GM18858 (cell line): ENCODE results near the gene FBXL13.
"Not testable (repeated sequence)": the region's sequence is repeated elsewhere in the genome, so short reads cannot be mapped to it uniquely, and the experiment has no call there.

Experiments
- ATAC-seq: cut with Tn5 transposase; IDR thresholded peaks from one replicate; pipeline ENCODE4 v1.9.1; 2021; ENCODE audit not compliant: unreplicated experiment

FBXL13 gene

DNA sequence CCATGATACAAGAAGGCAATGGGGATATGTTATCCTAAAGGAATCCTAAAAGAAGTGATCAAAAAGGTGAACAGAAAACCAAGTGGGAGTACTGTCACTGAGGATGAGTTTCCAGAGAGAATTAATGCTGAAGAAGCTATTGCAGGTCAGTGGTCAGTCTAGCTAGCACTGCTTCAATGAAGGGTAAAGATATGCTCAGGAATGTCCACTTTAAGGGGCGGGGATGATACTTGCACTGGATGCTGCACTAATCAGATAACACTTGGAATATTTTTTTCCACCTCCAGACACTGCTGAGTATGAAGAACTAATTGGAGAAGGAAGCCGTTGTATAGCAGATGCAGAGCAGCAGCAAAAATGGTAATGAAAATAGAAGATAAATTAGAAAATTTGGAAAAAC, 86.5 kb downstream of the FBXL13 start:
- no peak for ATAC-seq

DNA sequence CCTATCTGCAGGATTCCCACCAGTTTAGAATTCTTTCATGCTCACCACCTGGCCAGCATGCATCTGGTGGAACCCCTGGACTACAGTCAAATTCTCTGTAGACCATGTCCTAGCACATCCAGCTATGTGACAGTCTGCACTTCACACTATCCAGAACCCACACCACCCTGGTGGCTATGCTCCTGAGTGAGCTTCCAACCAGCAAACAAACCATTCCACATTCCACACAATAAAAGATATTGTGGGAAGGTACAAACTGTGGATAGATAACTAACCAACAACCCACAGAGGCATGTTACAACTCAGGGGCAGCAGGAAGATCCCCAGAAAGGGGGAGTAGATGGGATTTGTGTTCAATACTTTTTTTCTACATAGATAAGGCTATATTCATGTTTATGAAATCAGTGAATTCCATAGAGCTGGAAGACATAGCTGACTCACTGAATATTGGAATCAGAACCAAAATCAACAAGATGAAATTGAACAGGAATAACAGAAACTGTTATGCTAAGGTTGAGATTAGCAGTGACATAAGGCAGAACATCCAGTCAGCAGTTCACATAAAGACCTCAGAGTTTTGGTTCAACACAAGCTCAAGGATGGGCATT, 89.3 kb downstream of the FBXL13 start:
- no peak for ATAC-seq

DNA sequence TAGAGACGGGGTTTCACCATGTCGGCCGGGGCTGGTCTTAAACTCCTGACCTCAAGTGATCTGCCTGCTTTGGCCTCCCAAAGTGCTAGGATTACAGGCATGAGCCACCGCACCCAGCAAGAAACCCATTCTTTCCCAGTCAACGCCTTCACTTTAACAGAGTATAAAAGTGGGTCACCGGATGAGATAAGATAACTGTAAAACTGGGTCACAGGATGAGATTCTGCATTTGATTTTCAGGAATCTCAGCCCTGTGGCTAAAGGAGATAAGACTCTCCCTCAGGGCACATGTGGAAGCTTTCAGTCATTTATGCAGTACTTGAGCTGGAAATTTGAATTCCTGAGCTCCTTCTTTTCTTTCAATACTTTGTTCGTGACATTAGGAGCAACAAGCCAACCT, 91.0 kb downstream of the FBXL13 start:
- no peak for ATAC-seq

DNA sequence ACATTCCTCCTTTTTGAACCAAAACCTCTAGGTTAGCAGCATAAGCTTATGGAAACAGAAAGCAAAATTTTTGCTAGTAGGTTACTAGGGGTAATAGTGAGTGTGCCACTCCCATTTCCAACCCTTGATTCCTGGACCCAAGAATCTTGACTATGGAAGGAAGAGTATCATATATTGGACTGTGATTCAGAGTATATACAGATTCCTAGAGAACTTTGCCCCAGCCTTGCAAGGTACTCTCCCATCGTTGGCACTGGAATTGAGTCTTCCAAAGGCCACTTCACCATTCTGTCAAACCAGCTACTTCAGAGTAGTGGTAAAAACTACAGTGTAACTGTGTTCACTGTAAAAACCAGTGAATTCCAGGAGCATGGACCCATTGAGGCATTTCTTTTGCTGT, 92.4 kb downstream of the FBXL13 start:
- ATAC-seq, result no peak

DNA sequence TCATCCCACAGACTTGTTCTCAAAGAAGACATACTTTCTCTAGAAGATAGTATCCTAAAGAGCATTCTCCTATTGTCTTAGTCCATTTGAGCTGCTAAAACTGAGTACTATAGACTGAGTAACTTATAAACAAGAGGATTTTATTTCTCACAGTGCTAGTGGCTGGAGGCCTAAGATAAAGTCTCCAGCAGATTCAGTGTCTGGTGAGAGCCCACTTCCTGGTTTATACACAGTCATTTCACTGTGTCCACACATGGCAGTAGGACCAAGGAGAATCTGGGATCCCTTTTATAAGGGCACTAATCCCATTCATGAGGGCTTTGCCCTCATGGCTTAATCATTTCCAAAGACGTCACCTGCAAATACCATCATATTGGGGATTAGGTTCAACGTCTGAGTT, 93.1 kb downstream of the FBXL13 start:
- no peak for ATAC-seq

DNA sequence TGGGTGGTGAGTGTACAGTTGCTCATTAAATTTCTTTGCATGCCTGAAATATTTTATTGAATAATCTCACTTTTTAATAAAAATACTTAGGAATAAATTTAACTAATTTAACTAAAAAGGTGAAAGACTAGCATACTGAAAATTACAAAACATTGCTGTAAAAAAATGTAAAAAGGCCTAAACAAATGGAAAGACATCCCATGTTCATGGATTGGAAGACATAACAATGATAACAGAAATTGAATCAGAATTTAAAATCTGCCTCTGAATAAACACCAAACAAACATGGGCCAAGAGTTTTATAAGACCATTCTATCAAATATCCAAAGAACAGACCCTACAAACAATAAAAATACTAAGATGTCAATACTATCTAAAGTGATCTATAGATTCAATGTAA, 94.9 kb downstream of the FBXL13 start:
- ATAC-seq, result no peak

DNA sequence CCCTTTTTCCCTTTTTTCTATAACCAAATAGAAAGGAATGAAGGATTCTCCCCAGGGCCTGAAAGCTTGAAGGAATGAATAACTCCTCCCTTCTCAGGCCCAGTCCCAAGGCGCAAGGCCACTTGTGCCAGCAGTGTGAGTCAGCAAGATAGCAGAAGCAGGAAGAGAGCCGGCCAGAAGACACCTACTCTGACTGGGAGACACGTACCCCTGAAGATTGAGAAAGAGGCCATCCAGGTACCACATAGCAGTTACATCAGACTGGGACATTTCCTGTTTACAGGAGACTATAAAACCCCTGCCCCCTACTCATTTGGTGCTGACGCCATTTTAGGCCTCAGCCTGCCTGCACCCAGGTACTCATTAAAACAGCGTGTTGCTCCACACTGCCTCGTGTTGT, 96.3 kb downstream of the FBXL13 start:
- no peak for ATAC-seq

DNA sequence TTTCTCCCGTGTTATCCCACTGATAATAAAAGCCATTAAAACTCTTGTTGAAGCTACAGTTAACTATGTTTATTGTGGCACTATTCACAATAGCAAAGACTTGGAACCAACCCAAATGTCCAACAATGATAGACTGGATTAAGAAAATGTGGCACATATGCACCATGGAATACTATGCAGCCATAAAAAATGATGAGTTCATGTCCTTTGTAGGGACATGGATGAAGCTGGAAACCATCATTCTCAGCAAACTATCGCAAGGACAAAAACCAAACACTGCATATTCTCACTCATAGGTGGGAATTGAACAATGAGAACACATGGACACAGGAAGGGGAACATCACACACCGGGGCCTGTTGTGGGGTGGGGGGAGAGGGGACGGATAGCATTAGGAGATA, 97.0 kb downstream of the FBXL13 start:
- not testable (repeated sequence) for ATAC-seq

DNA sequence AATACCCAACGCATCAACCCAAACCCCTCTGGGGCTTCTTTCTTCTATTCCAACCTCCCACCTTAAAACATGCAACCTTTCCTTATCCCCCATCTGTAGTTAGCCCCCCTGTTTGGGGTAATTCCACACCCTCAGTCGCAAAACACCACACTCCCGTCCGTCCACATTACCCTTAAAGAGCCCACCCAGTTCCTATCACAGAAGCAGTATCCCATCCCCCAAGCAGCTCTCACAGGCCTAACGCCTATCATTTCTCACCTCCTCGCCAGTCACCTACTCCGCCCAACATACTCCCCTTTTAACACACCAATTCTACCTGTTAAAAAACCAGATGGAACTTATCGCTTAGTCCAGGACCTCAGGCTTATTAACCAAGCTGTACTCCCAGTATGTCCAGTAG, 98.1 kb downstream of the FBXL13 start:
- ATAC-seq, result no peak

DNA sequence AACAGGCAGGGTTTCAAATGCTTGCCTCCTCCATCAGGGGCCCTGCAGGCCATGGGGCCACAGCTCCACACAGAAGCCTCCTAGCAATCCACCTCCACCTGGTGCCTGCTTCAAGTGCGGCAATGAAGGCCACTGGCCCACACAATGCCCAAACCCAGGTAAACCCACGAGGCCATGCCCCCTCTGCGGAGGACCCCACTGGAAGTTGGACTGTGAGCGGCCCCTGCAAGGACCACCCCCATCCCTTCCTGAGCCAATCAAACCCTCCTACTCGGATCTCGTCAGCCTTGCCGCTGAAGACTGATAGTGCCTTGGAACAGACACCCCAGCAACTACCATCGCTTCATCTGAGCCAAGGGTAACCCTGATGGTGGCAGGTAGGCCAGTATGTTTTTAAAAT, 98.7 kb downstream of the FBXL13 start:
- ATAC-seq, result no peak

DNA sequence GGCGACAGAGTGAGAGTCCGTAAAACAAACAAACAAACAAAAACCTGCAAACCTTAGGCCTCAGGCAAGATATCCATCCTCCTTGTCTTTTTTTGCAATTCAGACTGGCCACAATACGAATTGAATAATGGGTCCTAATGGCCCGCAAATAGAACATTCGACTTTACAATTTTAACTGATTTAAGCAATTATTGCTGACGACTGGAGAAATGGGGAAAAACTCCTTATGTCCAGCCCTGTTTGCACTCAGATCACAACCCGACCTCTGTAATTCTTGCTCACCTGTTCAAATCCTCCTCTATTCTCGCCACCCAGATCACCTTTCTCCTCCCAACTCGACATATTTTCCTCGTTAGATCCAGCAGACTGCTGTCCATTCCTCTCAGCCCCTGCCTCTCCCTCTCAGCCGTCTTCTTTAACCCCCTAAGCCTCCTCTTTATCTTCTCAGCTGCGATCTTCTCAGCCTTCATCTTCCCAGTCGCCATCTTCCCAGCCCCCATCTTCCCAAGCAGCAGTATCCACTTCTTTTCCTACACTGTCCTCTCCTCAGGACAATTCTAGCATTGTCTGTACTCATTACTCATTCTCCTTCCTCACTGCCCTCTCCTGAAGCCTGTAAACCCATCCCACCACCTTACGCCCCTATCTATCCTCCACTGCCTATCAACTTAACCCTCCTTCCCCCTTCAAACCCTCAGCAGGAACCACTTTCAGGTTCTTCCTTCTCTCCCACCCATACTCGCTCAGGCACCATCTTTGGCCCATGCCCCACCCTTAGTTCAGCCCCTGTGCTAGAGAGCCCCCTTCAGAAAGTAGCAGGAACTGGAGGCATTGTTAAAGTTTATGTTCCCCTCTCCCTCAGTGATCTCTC, 100.0 kb downstream of the FBXL13 start:
- no peak for ATAC-seq

DNA sequence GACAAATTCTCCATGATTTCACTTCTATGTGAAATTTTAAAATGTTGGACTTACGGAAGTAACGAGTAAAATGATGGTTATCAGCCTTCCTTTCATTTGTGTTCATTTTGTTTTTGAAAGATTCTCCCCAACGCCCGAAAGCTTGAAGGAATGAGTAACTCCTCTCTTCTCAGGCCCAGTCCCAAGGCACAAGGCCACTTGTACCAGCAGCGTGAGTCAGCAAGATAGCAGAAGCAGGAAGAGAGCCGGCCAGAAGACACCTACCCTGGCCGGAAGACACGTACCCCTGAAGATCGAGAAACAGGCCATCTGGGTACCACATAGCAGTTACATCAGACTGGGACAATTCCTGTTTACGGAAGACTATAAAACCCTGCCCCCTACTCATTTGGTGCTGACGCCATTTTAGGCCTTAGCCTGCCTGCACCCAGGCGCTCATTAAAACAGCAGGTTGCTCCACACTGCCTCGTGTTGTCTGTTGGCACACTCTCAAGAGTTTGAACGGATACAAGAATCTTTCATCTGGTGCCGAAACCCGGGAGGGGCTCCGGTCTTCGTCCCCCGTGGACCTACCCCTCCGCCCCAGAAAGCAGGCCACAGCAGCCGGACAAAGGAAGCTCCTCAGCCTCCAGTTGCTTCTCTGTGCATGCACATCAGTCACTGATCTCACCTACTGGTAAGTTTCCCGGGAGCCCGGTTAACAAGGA, 101.3 kb downstream of the FBXL13 start:
- no peak for ATAC-seq

DNA sequence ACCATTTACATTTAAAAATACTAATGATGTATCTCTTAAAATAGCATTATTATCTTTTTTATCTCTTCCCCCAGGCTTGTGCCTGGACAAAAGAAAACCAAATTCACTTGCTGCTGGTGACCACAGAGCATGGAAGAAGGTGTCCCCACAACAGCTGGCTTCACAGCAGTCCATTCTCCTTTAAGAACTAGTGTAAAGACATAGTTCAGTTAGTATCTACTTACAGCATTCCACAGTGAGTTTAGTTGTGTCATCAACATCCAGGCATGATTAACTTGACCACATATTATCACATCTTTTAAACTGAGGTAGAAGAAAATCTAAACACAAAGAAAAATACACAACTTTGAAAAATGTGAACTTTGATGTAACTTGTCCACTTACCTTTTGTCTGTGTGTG, 106.8 kb downstream of the FBXL13 start:
- no peak for ATAC-seq

DNA sequence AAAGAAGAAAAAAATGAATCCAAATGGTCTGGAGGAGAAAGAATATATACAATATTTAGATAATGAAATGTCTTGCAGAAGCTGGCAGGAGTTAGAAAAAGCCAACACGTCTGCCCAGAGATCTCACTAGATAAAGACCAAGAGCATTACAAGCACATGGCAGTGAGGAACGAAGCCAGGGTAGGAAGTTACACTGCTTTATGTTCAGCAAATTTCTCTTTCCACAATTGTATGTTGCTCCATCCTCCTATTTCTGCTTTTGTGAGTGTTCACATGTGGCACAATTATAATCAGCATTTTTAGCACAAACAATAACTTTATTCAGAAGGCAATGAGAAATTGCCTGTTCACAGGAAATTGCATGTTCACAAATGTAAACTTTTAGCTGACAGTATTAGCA, 108.1 kb downstream of the FBXL13 start:
- ATAC-seq, result no peak

DNA sequence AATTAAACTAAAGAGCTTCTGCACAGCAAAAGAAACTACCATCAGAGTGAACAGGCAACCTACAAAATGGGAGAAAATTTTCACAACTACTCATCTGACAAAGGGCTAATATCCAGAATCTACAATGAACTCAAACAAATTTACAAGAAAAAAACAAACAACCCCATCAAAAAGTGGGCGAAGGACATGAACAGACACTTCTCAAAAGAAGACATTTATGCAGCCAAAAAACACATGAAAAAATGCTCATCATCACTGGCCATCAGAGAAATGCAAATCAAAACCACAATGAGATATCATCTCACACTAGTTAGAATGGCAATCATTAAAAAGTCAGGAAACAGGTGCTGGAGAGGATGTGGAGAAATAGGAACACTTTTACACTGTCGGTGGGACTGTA, 112.6 kb downstream of the FBXL13 start:
- not testable (repeated sequence) for ATAC-seq

DNA sequence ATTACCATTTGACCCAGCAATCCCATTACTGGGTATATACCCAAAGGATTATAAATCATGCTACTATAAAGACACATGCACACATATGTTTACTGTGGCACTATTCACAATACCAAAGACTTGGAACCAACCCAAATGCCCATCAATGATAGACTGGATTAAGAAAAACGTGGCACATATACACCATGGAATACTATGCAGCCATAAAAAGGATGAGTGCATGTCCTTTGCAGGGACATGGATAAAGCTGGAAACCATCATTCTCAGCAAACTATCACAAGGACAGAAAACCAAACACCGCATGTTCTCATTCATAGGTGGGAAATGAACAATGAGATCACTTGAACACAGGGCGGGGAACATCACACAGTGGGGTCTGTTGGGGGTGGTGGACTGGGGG, 116.6 kb downstream of the FBXL13 start:
- ATAC-seq, result not testable (repeated sequence)

DNA sequence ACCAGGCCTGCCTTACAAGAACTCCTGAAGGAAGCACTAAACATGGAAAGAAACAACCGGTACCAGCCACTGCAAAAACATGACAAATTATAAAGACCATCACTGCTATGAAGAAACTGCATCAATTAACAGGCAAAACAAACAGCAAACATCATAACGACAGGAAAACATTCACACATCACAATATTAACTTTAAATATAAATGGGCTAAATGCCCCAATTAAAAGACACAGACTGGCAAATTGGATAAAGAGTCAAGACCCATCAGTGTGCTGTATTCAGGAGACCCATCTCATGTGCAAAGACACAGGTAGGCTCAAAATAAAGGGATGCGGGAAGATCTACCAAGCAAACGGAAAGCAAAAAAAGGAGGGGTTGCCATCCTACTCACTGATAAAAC, 120.2 kb downstream of the FBXL13 start:
- not testable (repeated sequence) for ATAC-seq

DNA sequence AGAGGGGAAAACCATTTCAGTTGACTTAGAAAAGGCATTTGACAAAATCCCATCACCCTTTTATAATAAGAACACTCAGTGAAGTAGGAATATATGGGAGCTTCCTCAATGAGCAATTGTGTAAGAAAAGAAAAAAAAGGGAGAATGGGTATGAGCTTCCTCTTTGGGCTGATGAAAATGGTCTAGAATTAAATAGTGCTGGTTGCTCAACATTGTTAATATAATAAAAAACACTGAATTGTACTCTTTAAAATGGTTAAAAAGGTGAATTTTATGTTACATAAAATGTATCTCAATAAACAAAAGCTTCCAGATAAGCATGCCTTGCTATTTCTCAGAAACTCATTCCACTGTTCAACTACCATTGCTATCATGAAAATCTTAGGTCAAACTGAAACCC, 121.2 kb downstream of the FBXL13 start:
- no peak for ATAC-seq

DNA sequence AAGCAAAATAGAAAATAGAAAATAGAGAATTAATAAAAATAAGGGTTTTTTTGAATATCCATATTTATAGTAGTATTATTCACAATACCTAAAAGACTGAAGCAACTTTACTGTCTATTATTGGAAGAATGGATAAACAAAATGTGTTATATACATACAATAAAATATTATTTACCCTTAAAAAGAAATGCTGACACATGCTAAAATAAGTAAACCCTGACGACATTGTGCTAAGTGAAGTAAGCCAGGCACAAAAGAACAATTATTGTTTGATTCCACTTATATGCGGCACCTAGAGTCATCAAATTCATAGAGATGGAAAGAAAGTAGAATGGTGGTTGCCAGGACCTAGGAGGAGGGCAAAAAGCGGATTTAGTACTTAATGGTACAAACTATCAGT, 122.8 kb downstream of the FBXL13 start:
- ATAC-seq, result no peak

DNA sequence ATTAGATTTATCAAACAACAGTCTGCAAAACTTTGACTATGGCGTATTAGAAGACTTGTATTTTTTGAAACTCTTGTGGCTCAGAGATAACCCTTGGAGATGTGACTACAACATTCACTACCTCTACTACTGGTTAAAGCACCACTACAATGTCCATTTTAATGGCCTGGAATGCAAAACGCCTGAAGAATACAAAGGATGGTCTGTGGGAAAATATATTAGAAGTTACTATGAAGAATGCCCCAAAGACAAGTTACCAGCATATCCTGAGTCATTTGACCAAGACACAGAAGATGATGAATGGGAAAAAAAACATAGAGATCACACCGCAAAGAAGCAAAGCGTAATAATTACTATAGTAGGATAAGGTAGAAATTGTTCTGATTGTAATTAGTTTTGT, 130.4 kb downstream of the FBXL13 start:
- ATAC-seq, result no peak

DNA sequence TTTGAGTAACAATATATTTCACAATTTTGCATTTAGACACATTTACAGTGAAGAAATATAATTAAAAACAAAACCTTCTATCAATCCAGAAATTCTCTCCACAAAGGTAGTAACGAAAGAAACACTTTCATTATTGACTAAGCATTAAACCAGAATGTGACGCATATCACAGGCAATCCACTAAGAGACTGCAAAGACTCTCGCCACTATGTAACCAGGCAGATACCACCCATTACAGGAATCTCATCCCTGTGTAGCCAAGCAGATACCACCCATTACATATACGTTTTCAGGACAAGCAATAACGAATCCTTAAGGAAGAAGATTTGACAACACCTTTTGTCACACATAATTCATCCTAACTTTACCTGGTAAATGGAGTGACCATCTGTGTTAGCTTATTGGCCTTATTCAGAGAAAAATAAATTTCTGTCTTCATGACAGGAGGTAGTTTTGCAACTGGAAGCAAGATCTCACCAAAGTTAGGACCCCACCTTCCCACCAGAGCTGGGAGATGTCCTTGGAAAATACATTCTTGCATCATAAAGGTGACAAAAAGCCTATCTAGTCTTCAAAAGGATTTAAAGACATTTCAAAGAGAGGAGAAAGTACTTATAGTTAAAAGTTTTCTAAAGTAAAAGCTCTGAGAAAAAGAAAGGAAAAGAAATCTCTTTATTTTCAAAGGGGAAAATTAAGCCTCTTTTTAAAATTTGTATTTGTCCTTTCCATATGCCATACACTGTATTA, 131.0 kb downstream of the FBXL13 start:
- ATAC-seq, result no peak
